IMR-90 (cell line): ENCODE measurements around the gene NKAIN2. TPM values are rescaled to one million over a fixed set of nuclear protein-coding genes. Genes with fewer than 3 reads are reported as not detected.

ENCODE experiments used
- ATAC-seq: fragments of 200-7000 bp; cut with Tn5 transposase; 2 replicates; pipeline ENCODE4 v1.9.1; 2020; ENCODE audit warnings: low read depth, mild to moderate bottlenecking, moderate library complexity
- BruUV-seq: library from RNA; stranded (reverse); fragments of 400-500 nt; replicated peaks from 2 replicates; lab custom pipeline; 2021; lab: Mats Ljungman, UMichigan
- CTCF ChIA-PET: fragments of 300-600 bp; formaldehyde crosslinking; extraction: SDS; loops from one replicate; lab custom pipeline; 2021; ENCODE audit warnings: antibody characterized with exemption; lab: Yijun Ruan, JAX
- POLR2A ChIA-PET: fragments of 300-600 bp; sonication (Branson Sonifier 250); formaldehyde crosslinking; loops from one replicate; lab custom pipeline; 2022; ENCODE audit warnings: antibody characterized with exemption; ENCODE audit not compliant: unreplicated experiment; lab: Charles Lee
- DNase-seq: peaks from one replicate; pipeline ENCODE4 v3.0.0; 2013
- H2AFZ ChIP-seq: replicated peaks from 2 replicates; pipeline ENCODE3; 2013; ENCODE audit warnings: low read length, mild to moderate bottlenecking; ENCODE audit not compliant: poor library complexity
- H2AK5ac ChIP-seq: 2 replicates; pipeline ENCODE4 v1.6.1; 2013; ENCODE audit warnings: low read depth, low read length, inconsistent platforms
- H2AK9ac ChIP-seq: replicated peaks from 2 replicates; pipeline ENCODE3; 2013; ENCODE audit warnings: mild to moderate bottlenecking, low read depth, low read length, moderate library complexity; ENCODE audit not compliant: poor library complexity
- H2BK120ac ChIP-seq: 2 replicates; pipeline ENCODE4 v1.6.1; 2013; ENCODE audit warnings: low read depth, low read length, inconsistent platforms
- H2BK15ac ChIP-seq: 3 replicates; pipeline ENCODE4 v1.6.1; 2013; ENCODE audit warnings: low read depth, low read length, inconsistent platforms
- H2BK20ac ChIP-seq: 2 replicates; pipeline ENCODE4 v1.6.1; 2013; ENCODE audit warnings: low read depth, mild to moderate bottlenecking, inconsistent platforms, low read length, moderate library complexity
- H2BK5ac ChIP-seq: 2 replicates; pipeline ENCODE4 v1.6.1; 2013; ENCODE audit warnings: mild to moderate bottlenecking, low read depth, low read length, inconsistent platforms; ENCODE audit not compliant: poor library complexity, severe bottlenecking
- H3K14ac ChIP-seq: replicated peaks from 2 replicates; pipeline ENCODE4 v1.6.1; 2013; ENCODE audit warnings: low read depth, low read length, inconsistent platforms
- H3K18ac ChIP-seq: 2 replicates; pipeline ENCODE4 v1.6.1; 2013; ENCODE audit warnings: low read depth, low read length, control low read depth
- H3K23ac ChIP-seq: 2 replicates; pipeline ENCODE4 v1.6.1; 2013; ENCODE audit warnings: low read depth, low read length, inconsistent platforms
- H3K27ac ChIP-seq: 2 replicates; pipeline ENCODE4 v1.5.1; 2013; ENCODE audit warnings: mild to moderate bottlenecking, control low read depth, low read length; ENCODE audit not compliant: insufficient read depth
- H3K27me3 ChIP-seq: 2 replicates; pipeline ENCODE4 v1.6.1; 2013; ENCODE audit warnings: low read length; ENCODE audit not compliant: control insufficient read depth, insufficient read depth
- H3K36me3 ChIP-seq: 2 replicates; pipeline ENCODE4 v1.6.1; 2013; ENCODE audit warnings: low read length, mixed read lengths; ENCODE audit not compliant: control insufficient read depth, insufficient read depth
- H3K4ac ChIP-seq: 2 replicates; pipeline ENCODE4 v1.6.1; 2013; ENCODE audit warnings: low read depth, low read length, inconsistent platforms
- H3K4me1 ChIP-seq: 2 replicates; pipeline ENCODE4 v1.6.1; 2013; ENCODE audit warnings: low read length, mixed read lengths; ENCODE audit not compliant: control insufficient read depth, insufficient read depth
- H3K4me2 ChIP-seq: 2 replicates; pipeline ENCODE4 v1.6.1; 2013; ENCODE audit warnings: low read depth, mild to moderate bottlenecking, control low read depth, low read length, moderate library complexity
- H3K4me3 ChIP-seq: 2 replicates; pipeline ENCODE4 v1.5.1; 2013; ENCODE audit warnings: low read depth, mild to moderate bottlenecking, control low read depth, low read length, moderate library complexity; ENCODE audit not compliant: insufficient read depth
- H3K56ac ChIP-seq: 2 replicates; pipeline ENCODE4 v1.6.1; 2013; ENCODE audit warnings: low read length, inconsistent platforms; ENCODE audit not compliant: insufficient read depth; ENCODE audit errors: extremely low read depth
- H3K79me1 ChIP-seq, 2 experiments: 2 replicates each; pipeline ENCODE4 v1.6.1; 2013; ENCODE audit warnings: low read length in 2 of 2, inconsistent platforms in 1 of 2, low read depth in 1 of 2
- H3K9ac ChIP-seq: 2 replicates; pipeline ENCODE4 v1.6.1; 2013; ENCODE audit warnings: low read depth, low read length, control low read depth
- H3K9me1 ChIP-seq: 2 replicates; pipeline ENCODE4 v1.6.1; 2013; ENCODE audit warnings: low read length, inconsistent platforms; ENCODE audit not compliant: insufficient read depth
- H3K9me3 ChIP-seq: 2 replicates; pipeline ENCODE4 v1.6.1; 2013; ENCODE audit warnings: low read length; ENCODE audit not compliant: control insufficient read depth, insufficient read depth
- H4K20me1 ChIP-seq: 2 replicates; pipeline ENCODE4 v1.6.1; 2013; ENCODE audit warnings: low read length, inconsistent platforms; ENCODE audit not compliant: insufficient read depth
- H4K5ac ChIP-seq: 2 replicates; pipeline ENCODE4 v1.6.1; 2013; ENCODE audit warnings: mild to moderate bottlenecking, low read depth, low read length, control low read depth
- H4K8ac ChIP-seq, 2 experiments: 2 replicates each; pipeline ENCODE4 v1.6.1; 2013; ENCODE audit warnings: low read depth in 2 of 2, low read length in 2 of 2, control low read depth in 1 of 2, inconsistent platforms in 1 of 2
- H4K91ac ChIP-seq: 2 replicates; pipeline ENCODE4 v1.6.1; 2013; ENCODE audit warnings: low read depth, low read length, inconsistent platforms; ENCODE audit not compliant: insufficient read depth
- FOS ChIP-seq: fragments of 150-350 bp; IDR thresholded peaks from 2 replicates; pipeline ENCODE4 v1.6.1; 2016; ENCODE audit warnings: low read depth, low read length
- MAFK ChIP-seq: IDR thresholded peaks from 2 replicates; pipeline ENCODE4 v1.6.1; 2012; ENCODE audit warnings: low read depth, low read length, improper control_type of control experiment
- NFE2L2 ChIP-seq: fragments of 150-350 bp; IDR thresholded peaks from 2 replicates; pipeline ENCODE4 v1.6.1; 2016; ENCODE audit warnings: low read depth, mild to moderate bottlenecking, low read length
- POLR2A ChIP-seq: IDR thresholded peaks from 2 replicates; pipeline ENCODE4 v1.6.1; 2012; ENCODE audit warnings: mild to moderate bottlenecking, low read depth, low read length
- RAD21 ChIP-seq: IDR thresholded peaks from 2 replicates; pipeline ENCODE4 v1.6.1; 2012; ENCODE audit warnings: low read length, improper control_type of control experiment
- RFX5 ChIP-seq: IDR thresholded peaks from 2 replicates; pipeline ENCODE4 v1.8.0; 2012; ENCODE audit warnings: low read depth, mild to moderate bottlenecking, low read length, moderate library complexity
- SMC3 ChIP-seq: fragments of 150-350 bp; IDR thresholded peaks from 2 replicates; pipeline ENCODE4 v1.6.1; 2016; ENCODE audit warnings: low read depth, mild to moderate bottlenecking, antibody characterized with exemption, low read length, moderate library complexity
- USF2 ChIP-seq: fragments of 150-350 bp; IDR thresholded peaks from 2 replicates; pipeline ENCODE4 v1.6.1; 2017; ENCODE audit warnings: mild to moderate bottlenecking, antibody characterized with exemption, low read length, low read depth
- WGBS, 2 experiments: methylation state at CpG; one replicate each; pipeline versions ENCODE4 v1.1.5 to v1.1.7; 2013; ENCODE audit warnings: missing lambda C conversion rate in 2 of 2; ENCODE audit not compliant: insufficient read length in 1 of 2; ENCODE audit errors: extremely low coverage in 2 of 2; 5-methylcytosine and 5-hydroxymethylcytosine counted together
- dilution Hi-C: fragments of 300-500 bp; cut with HindIII; formaldehyde crosslinking; loops from one replicate; pipeline ENCODE4 v1.14.3; 2018; ENCODE audit warnings: low sequenced_read_pairs; ENCODE audit not compliant: unreplicated experiment
- in situ Hi-C: fragments of 300-500 bp; cut with MboI; formaldehyde crosslinking; loops from 3 replicates; pipeline ENCODE4 v1.14.3; 2019; ENCODE audit warnings: low sequenced_read_pairs, inconsistent platforms, mixed read lengths
- intact Hi-C: fragments of 100-400 bp; cut with micrococcal nuclease; formaldehyde crosslinking; loops from 2 replicates; pipeline ENCODE4 v1.10.0; 2022
- polyA plus RNA-seq, 3 experiments: library from polyadenylated mRNA; depleted of rRNA; stranded (reverse); fragments of >200 nt; gene quantifications; 2 replicates each; pipeline ENCODE4 v1.2.3, GENCODE V29; 2012; ENCODE audit warnings: low replicate concordance in 1 of 3
- total RNA-seq: library from RNA; depleted of rRNA; stranded (reverse); fragments of >200 nt; gene quantifications from 2 replicates; pipeline ENCODE4 v1.2.3, GENCODE V29; 2012
- TF ChIP-seq, protein P1 (sequence below): fragments of 150-350 bp; IDR thresholded peaks from 2 replicates; pipeline ENCODE4 v1.6.1; 2016; ENCODE audit warnings: low read depth, mild to moderate bottlenecking, low read length, moderate library complexity, borderline replicate concordance

The NKAIN2 gene
- total and polyA plus RNA-seq, 2 of the 4 experiments (the other 2 are of a cell fraction) = not detected

GRCh38 chr6:124433387-124434160 is 629.9 kb downstream of the NKAIN2 start:
- H3K9ac ChIP-seq = no peak overlapping the region
- H3K18ac ChIP-seq = no peak overlapping the region
- no peak overlapping the region for H3K27ac ChIP-seq
- no peak overlapping the region for H4K91ac ChIP-seq
- no peaks in the 10 kb centered on the region for H3K27me3 ChIP-seq
- DNase-seq (no peak), ATAC-seq (no peak)
- no peak overlapping the region for H2AK9ac ChIP-seq
- no peaks in the 10 kb centered on the region; the same call in 1 of the 2 replicates for H3K9me3 ChIP-seq
- no peak overlapping the region for H2BK120ac ChIP-seq
- H3K79me1 ChIP-seq = no peaks in the 10 kb centered on the region
- H3K9me1 ChIP-seq = no peaks in the 10 kb centered on the region
- H3K36me3 ChIP-seq = no peaks in the 10 kb centered on the region
- H3K4ac ChIP-seq = no peak overlapping the region
- BruUV-seq = no TSS peak
- no peak overlapping the region for H2BK15ac ChIP-seq
- no CpG with 5 or more reads among the region's 6 CpGs for WGBS, 2 experiments
- dilution Hi-C loops = no loop called here
- POLR2A ChIA-PET = no interaction called here
- no peak overlapping the region for H4K8ac ChIP-seq
- no peak overlapping the region for H3K4me3 ChIP-seq
- in situ Hi-C loops = no loop called here
- TF ChIP-seq, protein P1, sequence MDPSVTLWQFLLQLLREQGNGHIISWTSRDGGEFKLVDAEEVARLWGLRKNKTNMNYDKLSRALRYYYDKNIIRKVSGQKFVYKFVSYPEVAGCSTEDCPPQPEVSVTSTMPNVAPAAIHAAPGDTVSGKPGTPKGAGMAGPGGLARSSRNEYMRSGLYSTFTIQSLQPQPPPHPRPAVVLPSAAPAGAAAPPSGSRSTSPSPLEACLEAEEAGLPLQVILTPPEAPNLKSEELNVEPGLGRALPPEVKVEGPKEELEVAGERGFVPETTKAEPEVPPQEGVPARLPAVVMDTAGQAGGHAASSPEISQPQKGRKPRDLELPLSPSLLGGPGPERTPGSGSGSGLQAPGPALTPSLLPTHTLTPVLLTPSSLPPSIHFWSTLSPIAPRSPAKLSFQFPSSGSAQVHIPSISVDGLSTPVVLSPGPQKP = no peak
- no peak for TF ChIP-seq RAD21
- TF ChIP-seq FOS = no peak
- no peak for TF ChIP-seq POLR2A
- no peak for TF ChIP-seq RFX5
- no peak for TF ChIP-seq SMC3
- no peak for TF ChIP-seq NFE2L2
- TF ChIP-seq MAFK = no peak
- no peak for TF ChIP-seq USF2
- H2AK5ac ChIP-seq = no peak overlapping the region
- intact Hi-C loops = no loop called here
- H2AFZ ChIP-seq = no peak overlapping the region
- H2BK20ac ChIP-seq = no peak overlapping the region
- H4K5ac ChIP-seq = no peak overlapping the region
- H3K56ac ChIP-seq = no peak overlapping the region
- H4K20me1 ChIP-seq = no peaks in the 10 kb centered on the region
- H3K4me1 ChIP-seq = no peaks in the 10 kb centered on the region
- H3K23ac ChIP-seq = no peak overlapping the region
- H3K14ac ChIP-seq = no peak overlapping the region
- no peak overlapping the region for H3K4me2 ChIP-seq
- CTCF ChIA-PET = no interaction called here
- H2BK5ac ChIP-seq = no peak overlapping the region
